ENCODE measurements around the gene CCNC.

CCNC gene

DNA sequence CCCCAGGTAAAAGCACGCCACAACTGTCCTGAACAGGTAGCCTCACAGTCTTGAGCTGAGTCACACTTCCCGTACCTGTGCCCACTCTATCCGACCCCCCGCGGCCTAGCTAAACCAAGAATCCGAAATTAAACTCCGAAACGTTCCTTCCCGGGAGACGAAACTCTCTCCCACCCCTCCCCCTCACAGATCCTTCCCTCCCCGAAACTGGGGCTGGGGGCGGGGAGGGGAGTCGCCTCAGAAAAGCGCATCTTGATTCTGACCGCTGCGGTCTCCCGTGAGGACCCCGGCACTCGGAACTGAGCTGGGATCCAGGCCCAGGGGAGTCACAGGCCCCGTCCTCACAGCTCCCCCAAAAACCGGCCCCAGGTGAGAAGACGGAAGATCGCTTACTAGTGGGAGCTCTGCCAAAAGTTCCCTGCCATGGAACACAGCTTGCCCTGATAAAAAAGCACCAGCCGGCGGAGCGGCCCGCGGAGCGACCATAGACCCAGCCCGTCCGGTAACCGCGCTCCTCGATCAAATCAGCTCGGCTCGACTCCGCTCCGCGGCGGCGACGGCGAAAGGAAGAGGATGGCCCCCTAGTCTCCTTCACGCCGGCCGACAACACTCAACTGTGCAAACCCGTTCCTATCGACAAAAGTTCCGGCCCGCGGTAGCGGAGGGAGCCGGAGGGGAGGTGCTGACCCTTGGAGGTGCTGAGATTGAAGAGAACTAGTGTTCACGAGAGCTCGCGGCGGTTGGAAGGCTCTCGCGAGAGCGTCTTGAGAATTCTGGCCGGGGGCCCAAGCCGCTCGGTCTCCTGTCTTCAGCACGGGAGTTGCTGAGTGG lies at the start of gene CCNC:
CCNC (minus strand) TSS at position 558 of the 831 bp plus-strand sequence; CDS start at position 425, 133 bp downstream.
- peak; percentile 96 for DNase-seq (ENCODE audit: low spot score)

DNA sequence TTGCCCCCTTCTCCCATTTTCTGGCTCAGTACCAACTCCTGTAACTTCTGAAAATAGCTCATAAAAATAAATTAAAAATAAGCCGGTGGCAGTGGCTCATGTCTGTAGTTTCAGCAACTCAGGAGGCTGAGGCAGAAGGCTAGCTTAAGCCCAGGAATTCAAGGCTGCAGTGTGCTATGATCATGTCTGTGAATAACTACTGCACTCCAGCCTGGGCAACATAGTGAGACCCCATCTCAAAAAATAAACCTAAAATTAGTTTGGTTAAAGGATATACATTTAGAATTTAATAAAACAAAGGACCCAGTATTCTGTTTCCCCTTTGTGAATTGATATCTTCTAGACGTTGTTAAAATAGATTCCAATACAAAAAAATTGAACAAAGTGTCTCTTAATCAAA lies 48.7 kb upstream of the CCNC start:
- DNase-seq (ENCODE audit: low spot score), result no peak

DNA sequence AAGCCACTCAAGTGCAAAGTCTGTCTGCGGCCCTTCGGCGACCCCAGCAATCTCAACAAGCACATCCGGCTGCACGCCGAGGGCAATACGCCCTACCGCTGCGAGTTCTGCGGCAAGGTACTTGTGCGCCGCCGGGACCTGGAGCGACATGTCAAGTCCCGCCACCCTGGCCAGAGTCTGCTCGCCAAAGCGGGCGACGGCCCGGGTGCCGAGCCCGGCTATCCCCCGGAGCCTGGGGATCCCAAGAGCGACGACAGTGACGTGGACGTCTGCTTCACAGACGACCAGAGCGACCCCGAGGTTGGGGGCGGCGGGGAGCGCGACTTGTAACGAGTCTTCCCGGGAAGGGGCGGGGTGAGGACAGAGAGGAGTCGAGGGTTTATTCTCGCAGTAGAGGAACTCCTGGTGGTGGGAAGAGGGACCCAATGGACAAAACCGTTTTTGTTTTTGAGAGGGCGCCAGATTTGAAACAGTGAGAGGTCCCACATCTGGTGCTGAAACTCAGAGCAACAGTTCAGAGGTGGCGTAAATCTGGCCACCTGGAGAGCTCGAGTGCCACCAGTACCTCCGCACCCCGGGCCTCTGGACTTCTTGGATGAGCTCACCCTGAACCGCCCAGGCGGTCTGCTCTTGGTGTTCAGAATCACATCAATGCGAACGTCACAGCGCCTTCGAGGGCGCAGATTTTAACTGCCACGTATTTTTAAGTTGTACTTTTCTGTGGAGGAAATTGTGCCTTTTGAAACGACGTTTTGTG lies 46.1 kb upstream of the CCNC start:
- DNase-seq (ENCODE audit: low spot score), result no peak

DNA sequence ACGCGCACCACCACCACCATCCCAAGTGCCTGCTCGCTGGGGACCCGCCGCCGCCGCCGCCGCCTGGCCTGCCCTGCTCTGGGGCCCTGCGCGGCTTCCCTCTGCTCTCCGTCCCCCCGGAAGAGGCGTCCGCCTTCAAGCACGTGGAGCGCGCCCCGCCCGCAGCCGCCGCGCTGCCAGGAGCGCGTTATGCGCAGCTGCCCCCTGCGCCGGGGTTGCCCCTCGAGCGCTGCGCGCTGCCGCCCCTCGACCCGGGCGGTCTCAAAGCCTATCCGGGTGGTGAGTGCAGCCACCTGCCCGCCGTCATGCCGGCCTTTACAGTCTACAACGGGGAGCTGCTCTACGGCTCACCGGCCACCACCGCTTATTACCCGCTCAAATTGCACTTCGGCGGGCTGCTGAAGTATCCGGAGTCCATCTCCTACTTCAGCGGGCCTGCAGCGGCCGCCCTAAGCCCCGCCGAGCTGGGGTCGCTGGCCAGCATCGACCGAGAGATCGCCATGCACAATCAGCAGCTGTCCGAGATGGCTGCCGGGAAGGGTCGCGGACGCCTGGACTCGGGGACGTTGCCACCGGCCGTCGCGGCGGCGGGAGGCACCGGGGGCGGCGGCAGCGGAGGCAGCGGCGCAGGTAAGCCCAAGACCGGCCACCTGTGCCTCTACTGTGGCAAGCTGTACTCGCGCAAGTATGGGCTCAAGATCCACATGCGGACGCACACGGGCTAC lies 45.4 kb upstream of the CCNC start:
- DNase-seq (ENCODE audit: low spot score), result no peak

- DNase-seq (ENCODE audit: low spot score), result no peak
Measured at GRCh38 chr6:99613409-99613704, 44.9 kb upstream of the CCNC start.

DNA sequence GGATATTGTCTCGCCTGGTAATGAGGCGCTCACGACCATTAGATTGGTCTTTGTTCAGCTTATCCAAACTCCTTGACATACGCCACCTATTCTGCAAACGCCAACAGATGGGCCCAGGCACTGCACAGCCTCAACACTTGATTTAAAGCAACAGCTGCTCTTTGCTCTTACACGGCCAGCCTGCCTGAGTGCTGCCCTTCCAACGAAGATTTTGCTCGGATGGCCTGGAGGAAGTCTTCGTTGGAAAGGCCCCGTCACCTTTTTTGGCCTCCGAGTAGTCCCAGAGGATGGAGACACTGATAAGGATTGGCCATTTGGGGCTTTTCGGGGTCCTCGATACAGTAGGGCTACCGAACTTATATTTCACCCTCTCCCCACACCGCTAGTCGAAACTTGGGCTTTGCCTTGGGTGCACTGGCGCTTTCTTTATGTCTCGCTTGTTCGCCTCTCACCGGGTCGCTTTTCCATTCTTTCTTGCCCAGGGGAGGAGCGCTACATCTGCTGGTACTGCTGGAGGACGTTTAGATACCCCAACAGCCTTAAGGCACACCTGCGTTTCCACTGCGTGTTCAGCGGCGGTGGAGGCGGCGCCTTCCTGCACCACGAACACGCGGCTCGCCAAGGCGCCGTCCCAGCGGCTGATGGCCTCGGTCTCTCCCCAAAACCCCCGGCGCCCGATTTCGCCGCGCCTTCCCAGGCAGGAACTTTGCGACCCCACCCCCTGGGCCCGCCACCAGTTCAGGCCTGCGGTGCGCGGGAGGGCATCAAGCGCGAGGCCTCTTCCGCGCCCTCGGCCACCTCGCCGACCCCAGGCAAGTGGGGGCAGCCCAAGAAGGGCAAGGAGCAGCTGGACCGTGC lies 44.3 kb upstream of the CCNC start:
- DNase-seq (ENCODE audit: low spot score), result no peak

- no peak for DNase-seq (ENCODE audit: low spot score)
Measured at GRCh38 chr6:99611148-99611547, 42.7 kb upstream of the CCNC start.

- DNase-seq (ENCODE audit: low spot score), result no peak
Measured at GRCh38 chr6:99609905-99610489, 41.5 kb upstream of the CCNC start.

- DNase-seq (ENCODE audit: low spot score), result no peak
Measured at GRCh38 chr6:99608886-99609482, 40.5 kb upstream of the CCNC start.

DNA sequence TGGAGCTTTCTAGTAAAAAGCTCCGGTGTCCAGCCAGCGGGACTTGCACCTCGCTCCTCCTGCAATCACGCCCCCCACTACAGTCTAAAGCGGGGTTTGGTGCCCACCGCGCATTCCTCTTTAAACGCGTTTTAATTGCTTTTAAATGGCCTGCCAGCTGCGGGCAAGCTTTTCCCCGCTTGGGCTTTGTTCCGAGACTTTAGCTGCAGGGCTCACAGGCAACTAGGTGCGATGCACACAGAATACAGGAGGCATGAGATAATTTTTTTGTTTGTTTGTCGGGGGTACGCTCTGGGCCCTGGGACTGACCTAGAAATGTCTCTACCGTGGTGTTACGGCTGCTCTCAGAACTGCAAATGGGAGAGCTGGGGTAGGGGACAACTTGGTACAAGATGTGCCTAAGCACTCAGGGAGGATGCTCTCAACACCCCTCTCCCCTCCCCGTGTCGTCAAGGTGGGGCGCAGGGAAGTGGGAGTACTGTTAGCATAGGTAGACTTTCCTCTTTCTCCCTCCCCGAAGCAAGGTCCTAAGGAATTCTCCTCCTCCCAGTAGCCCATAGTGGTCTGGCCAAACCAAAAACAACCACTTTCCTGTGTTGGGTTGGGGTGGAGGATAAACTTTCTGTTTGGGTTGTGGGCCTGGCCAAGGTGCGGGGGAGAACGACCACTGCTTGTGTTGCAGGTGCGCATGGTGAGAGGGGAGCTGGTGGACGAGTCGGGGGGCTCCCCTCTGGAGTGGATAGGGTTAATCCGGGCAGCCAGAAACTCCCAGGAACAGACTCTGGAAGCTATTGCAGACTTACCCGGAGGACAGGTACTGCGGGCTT lies 39.8 kb upstream of the CCNC start:
- DNase-seq (ENCODE audit: low spot score), result no peak

GRCh38 chr6:99607416-99608036 lies 39.1 kb upstream of the CCNC start:
- DNase-seq (ENCODE audit: low spot score), result no peak

GRCh38 chr6:99606656-99607415 lies 38.4 kb upstream of the CCNC start, which contains the start of gene PRDM13:
Gene PRDM13 (plus strand): TSS chr6:99606833. CDS start chr6:99607035, 202 bp downstream.
- no peak for DNase-seq (ENCODE audit: low spot score)

- DNase-seq (ENCODE audit: low spot score), result no peak
Measured at GRCh38 chr6:99605911-99606655, 37.6 kb upstream of the CCNC start.

DNA sequence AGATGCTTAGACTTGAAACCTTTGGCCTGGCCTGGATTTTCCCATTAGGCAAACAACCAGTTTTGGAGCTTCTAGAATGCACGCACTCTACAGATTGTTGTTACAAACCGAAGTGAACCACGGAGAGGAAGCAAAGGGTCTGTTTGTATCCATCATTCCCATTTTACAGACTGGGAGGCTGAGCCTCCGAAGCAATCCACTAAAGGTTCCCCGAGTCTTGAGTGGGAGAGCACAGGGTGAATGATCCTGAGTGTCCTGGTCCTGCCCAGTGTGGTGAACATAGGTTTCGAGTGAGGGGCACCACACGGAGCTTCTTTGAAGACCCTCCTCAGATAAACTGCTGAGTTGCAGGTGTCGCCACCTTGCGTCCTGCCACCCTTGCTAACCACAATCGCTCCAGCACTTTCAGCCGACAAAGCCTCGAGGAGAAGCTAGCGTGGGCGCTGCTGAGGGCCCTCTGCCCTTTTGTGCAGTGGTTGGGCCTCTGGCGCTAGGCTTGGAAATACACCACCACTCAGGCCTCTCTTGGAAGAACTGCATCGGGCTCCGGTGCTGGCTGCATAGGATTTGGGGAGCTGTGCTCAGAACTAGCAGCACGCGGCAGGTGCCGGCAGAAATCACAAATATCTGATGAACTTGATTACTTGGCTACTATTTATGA lies 36.7 kb upstream of the CCNC start:
- DNase-seq (ENCODE audit: low spot score), result no peak

- no peak for DNase-seq (ENCODE audit: low spot score)
Measured at GRCh38 chr6:99604166-99605073, 36.0 kb upstream of the CCNC start.

GRCh38 chr6:99603421-99604165 lies 35.1 kb upstream of the CCNC start:
- DNase-seq (ENCODE audit: low spot score), result no peak

Data from RKO (cell line).